ENCODE results near the gene HCK. TPM values are rescaled to one million over a fixed set of nuclear protein-coding genes. Genes with fewer than 3 reads are reported as not detected.
"Not testable (repeated sequence)": the region's sequence is repeated elsewhere in the genome, so short reads cannot be mapped to it uniquely, and the experiment has no call there.

Gene HCK
- total RNA-seq, 4 donors from 2014 or later = 7.0 to 10.2 (median 8.7) TPM

- intact Hi-C loops (cut with DNase I; ENCODE audit: low total_unique reads) = loop anchor here (5.0 kb wide), 1 partner anchor 209 kb away; no protein-coding TSS in a partner anchor
- no peak overlapping the region for H3K4me3 ChIP-seq (ENCODE audit: low read depth, poor library complexity, severe bottlenecking)
- no peak for TF ChIP-seq POLR2A (IDR thresholded peaks at IDR 0.05)
- TF ChIP-seq, protein P1, sequence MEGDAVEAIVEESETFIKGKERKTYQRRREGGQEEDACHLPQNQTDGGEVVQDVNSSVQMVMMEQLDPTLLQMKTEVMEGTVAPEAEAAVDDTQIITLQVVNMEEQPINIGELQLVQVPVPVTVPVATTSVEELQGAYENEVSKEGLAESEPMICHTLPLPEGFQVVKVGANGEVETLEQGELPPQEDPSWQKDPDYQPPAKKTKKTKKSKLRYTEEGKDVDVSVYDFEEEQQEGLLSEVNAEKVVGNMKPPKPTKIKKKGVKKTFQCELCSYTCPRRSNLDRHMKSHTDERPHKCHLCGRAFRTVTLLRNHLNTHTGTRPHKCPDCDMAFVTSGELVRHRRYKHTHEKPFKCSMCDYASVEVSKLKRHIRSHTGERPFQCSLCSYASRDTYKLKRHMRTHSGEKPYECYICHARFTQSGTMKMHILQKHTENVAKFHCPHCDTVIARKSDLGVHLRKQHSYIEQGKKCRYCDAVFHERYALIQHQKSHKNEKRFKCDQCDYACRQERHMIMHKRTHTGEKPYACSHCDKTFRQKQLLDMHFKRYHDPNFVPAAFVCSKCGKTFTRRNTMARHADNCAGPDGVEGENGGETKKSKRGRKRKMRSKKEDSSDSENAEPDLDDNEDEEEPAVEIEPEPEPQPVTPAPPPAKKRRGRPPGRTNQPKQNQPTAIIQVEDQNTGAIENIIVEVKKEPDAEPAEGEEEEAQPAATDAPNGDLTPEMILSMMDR (IDR thresholded peaks at IDR 0.05) = peak in 1 of 3 donors; percentile 64
- WGBS, 2 donors = 21 to 29% methylated on average over 38 to 53 of the region's 59 CpGs
- DNase-seq (ENCODE audit: low spot score in 2 of 2) = peak; percentile 63 to 92
Measured at GRCh38 chr20:32031007-32031958, 20.8 kb upstream of the HCK start.

DNA sequence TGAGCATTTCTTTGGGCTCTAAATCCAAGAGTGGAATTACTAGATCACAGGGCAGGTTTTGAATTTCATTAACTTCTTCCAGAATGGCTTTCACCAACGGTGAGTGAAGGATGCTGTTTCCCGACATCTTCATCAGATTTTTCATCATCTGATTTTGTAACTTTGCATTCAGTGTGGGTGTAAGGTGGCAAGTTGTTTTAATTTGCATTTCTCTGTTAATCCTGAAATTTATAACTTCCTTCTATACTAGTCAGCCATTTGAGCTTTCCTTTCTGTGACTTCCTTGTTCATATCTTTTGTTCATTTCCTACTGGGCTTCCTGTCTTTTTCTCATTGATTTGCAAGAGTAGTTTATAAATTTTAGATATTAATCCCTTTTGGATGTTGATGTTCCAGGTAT is 18.7 kb upstream of the HCK start:
- no peak overlapping the region for H3K4me3 ChIP-seq (ENCODE audit: low read depth, poor library complexity, severe bottlenecking)
- intact Hi-C loops (cut with DNase I; ENCODE audit: low total_unique reads) = loop anchor here (5.0 kb wide), 1 partner anchor 211 kb away; no protein-coding TSS in a partner anchor
- no peak for TF ChIP-seq POLR2A (IDR thresholded peaks at IDR 0.05)
- TF ChIP-seq, protein P1 (IDR thresholded peaks at IDR 0.05) = no peak
- WGBS, 2 donors = 65 to 71% methylated on average over 2 of the region's 2 CpGs
- no peak for DNase-seq (ENCODE audit: low spot score in 2 of 2)

GRCh38 chr20:32033721-32034120 is 18.3 kb upstream of the HCK start:
- not testable (repeated sequence) for DNase-seq (ENCODE audit: low spot score in 2 of 2); H3K4me3 ChIP-seq (ENCODE audit: low read depth, poor library complexity, severe bottlenecking)
- 73 to 80% methylated on average over 3 of the region's 3 CpGs for WGBS, 2 donors
- intact Hi-C loops (cut with DNase I; ENCODE audit: low total_unique reads) = loop anchor here (5.0 kb wide), 1 partner anchor 211 kb away; no protein-coding TSS in a partner anchor

- intact Hi-C loops (cut with DNase I; ENCODE audit: low total_unique reads) = loop anchor here (5.0 kb wide), 1 partner anchor 213 kb away; no protein-coding TSS in a partner anchor
Measured at GRCh38 chr20:32034581-32035425, 17.2 kb upstream of the HCK start.

DNA sequence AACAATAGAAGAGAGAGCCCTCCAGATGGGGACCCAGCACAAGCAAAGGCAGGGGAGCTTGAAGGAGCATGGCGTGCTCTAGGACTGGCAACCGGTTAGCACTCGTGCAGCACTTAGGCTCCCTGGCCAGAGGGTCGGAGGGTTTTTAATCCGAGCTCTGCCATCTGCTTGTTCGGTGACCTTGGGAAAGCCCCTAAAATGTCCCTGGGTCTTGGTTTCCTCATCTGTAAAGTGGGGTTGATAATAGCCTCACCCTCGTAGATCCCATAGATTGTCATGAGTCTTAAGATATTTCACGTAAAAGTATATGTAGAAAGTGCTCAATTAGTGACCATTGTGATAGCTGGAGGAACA is 16.6 kb upstream of the HCK start:
- no peak overlapping the region for H3K4me3 ChIP-seq (ENCODE audit: low read depth, poor library complexity, severe bottlenecking)
- DNase-seq (ENCODE audit: low spot score in 2 of 2) = peak in 1 of 2 donors; percentile 78
- TF ChIP-seq, protein P1 (IDR thresholded peaks at IDR 0.05) = no peak
- TF ChIP-seq POLR2A (IDR thresholded peaks at IDR 0.05) = no peak
- WGBS, 2 donors = 81 to 82% methylated on average over 8 of the region's 8 CpGs
- intact Hi-C loops (cut with DNase I; ENCODE audit: low total_unique reads) = no loop called here

More at GRCh38 chr20:32034581-32035425, 17.2 kb upstream of the HCK start:
- DNase-seq (ENCODE audit: low spot score in 2 of 2) = peak in 1 of 2 donors; percentile 82
- no peak for TF ChIP-seq POLR2A (IDR thresholded peaks at IDR 0.05)
- TF ChIP-seq, protein P1 (IDR thresholded peaks at IDR 0.05) = no peak
- WGBS, 2 donors = 33 to 35% methylated on average over 9 of the region's 9 CpGs
- H3K4me3 ChIP-seq (ENCODE audit: low read depth, poor library complexity, severe bottlenecking) = no peak overlapping the region

All from lower leg skin (tissue), 4 donors.